Liver (tissue), 9 donors: Measurements from ENCODE around the gene MTA3. TPM values are rescaled to one million over a fixed set of nuclear protein-coding genes. Genes with fewer than 3 reads are reported as not detected.
A peak's percentile ranks its signal among the peaks of the same experiment; 100 is the strongest.

Source experiments
- DNase-seq: peaks from one replicate; pipeline ENCODE4 v3.0.0-alpha.2; 2017; ENCODE audit warnings: low spot score
- H3K27ac ChIP-seq, 2 donors: one replicate each; pipeline ENCODE4 v1.7.0; 2013; ENCODE audit warnings: inconsistent platforms in 2 of 2, low read length in 2 of 2, control low read depth in 1 of 2, low read depth in 1 of 2, mild to moderate bottlenecking in 1 of 2
- H3K27me3 ChIP-seq, 4 donors: one replicate each; pipeline versions ENCODE4 v1.6.1 to v1.7.0; 2013; ENCODE audit warnings: low read length in 3 of 4, inconsistent platforms in 1 of 4, mild to moderate bottlenecking in 1 of 4, moderate library complexity in 1 of 4; ENCODE audit not compliant: control insufficient read depth in 4 of 4, insufficient read depth in 4 of 4
- H3K36me3 ChIP-seq, 4 donors: one replicate each; pipeline versions ENCODE4 v1.6.1 to v1.7.0; 2013; ENCODE audit warnings: low read length in 3 of 4, mild to moderate bottlenecking in 3 of 4, low read depth in 1 of 4, moderate library complexity in 1 of 4; ENCODE audit not compliant: control insufficient read depth in 4 of 4, insufficient read depth in 3 of 4
- H3K4me1 ChIP-seq, 4 donors: one replicate each; pipeline versions ENCODE4 v1.6.1 to v1.7.0; 2013; ENCODE audit warnings: low read length in 3 of 4, mild to moderate bottlenecking in 3 of 4, moderate library complexity in 1 of 4; ENCODE audit not compliant: control insufficient read depth in 4 of 4, insufficient read depth in 4 of 4
- H3K4me3 ChIP-seq, 3 donors: one replicate each; pipeline versions ENCODE4 v1.6.1 to v1.7.0; 2013; ENCODE audit warnings: low read length in 3 of 3, control low read depth in 1 of 3, low read depth in 1 of 3, mild to moderate bottlenecking in 1 of 3
- H3K9ac ChIP-seq, 2 donors: one replicate each; pipeline ENCODE4 v1.7.0; 2013; ENCODE audit warnings: low read length in 2 of 2, mild to moderate bottlenecking in 2 of 2, moderate library complexity in 2 of 2, control low read depth in 1 of 2, low read depth in 1 of 2
- H3K9me3 ChIP-seq, 4 donors: one replicate each; pipeline versions ENCODE4 v1.6.1 to v1.7.0; 2013; ENCODE audit warnings: low read length in 3 of 4; ENCODE audit not compliant: control insufficient read depth in 4 of 4
- EGR1 ChIP-seq, 2 donors: IDR thresholded peaks; 2 replicates each; pipeline ENCODE4 v1.6.1; 2016 to 2018; ENCODE audit warnings: antibody characterized with exemption in 2 of 2, low read depth in 2 of 2
- FOXA1 ChIP-seq: IDR thresholded peaks from 2 replicates; pipeline ENCODE4 v1.6.1; 2016; ENCODE audit warnings: antibody characterized with exemption
- FOXA2 ChIP-seq: IDR thresholded peaks from 2 replicates; pipeline ENCODE4 v1.6.1; 2016; ENCODE audit warnings: antibody characterized with exemption
- GABPA ChIP-seq, 2 donors: IDR thresholded peaks in 1 of 2; conservative IDR thresholded peaks in 1 of 2; 2 replicates each; pipeline ENCODE4 v1.6.1; 2016; ENCODE audit warnings: antibody characterized with exemption in 2 of 2, mild to moderate bottlenecking in 1 of 2, moderate library complexity in 1 of 2
- HNF4A ChIP-seq, 2 donors: conservative IDR thresholded peaks; 2 replicates each; pipeline ENCODE4 v1.6.1; 2016; ENCODE audit warnings: antibody characterized with exemption in 2 of 2, mild to moderate bottlenecking in 2 of 2
- HNF4G ChIP-seq: IDR thresholded peaks from 2 replicates; pipeline ENCODE4 v1.6.1; 2016; ENCODE audit warnings: antibody characterized with exemption
- JUND ChIP-seq, 2 donors: IDR thresholded peaks; 2 replicates each; pipeline ENCODE4 v1.6.1; 2016; ENCODE audit warnings: antibody characterized with exemption in 2 of 2
- NR2F2 ChIP-seq: IDR thresholded peaks from 2 replicates; pipeline ENCODE4 v1.6.1; 2016; ENCODE audit warnings: antibody characterized with exemption
- RAD21 ChIP-seq, 2 donors: IDR thresholded peaks; 2 replicates each; pipeline ENCODE4 v1.6.1; 2016; ENCODE audit warnings: antibody characterized with exemption in 2 of 2, mild to moderate bottlenecking in 2 of 2
- RXRA ChIP-seq, 2 donors: IDR thresholded peaks; 2 replicates each; pipeline ENCODE4 v1.6.1; 2017 to 2018; ENCODE audit warnings: antibody characterized with exemption in 2 of 2, mild to moderate bottlenecking in 1 of 2
- SP1 ChIP-seq: IDR thresholded peaks from 2 replicates; pipeline ENCODE4 v1.6.1; 2018; ENCODE audit warnings: antibody characterized with exemption, mild to moderate bottlenecking
- TAF1 ChIP-seq: conservative IDR thresholded peaks from 2 replicates; pipeline ENCODE4 v1.6.1; 2016; ENCODE audit warnings: antibody characterized with exemption, mild to moderate bottlenecking
- YY1 ChIP-seq: IDR thresholded peaks from 2 replicates; pipeline ENCODE4 v1.6.1; 2016; ENCODE audit warnings: antibody characterized with exemption, mild to moderate bottlenecking
- WGBS: extraction: QIAGEN DNeasy Blood & Tissue Kit; methylation state at CpG from one replicate; pipeline ENCODE4 v1.1.7; 2013; 5-methylcytosine and 5-hydroxymethylcytosine counted together
- polyA plus RNA-seq, 2 donors: library from polyadenylated mRNA; stranded (reverse) in 1 of 2; unstranded in 1 of 2; fragments of 200-250 nt in 1 of 2; fragments of >200 nt in 1 of 2; fragmentation: Nextera tagmentation in 1 of 2; extraction: Ambion mirVana in 1 of 2; gene quantifications; one replicate each; pipeline versions ENCODE4 v1.2.1 to v1.2.3, GENCODE V29; 2013 to 2015
- total RNA-seq, 2 donors: library from RNA; depleted of rRNA; stranded (reverse); fragments of >200 nt; gene quantifications; one replicate each; pipeline ENCODE4 v1.2.3, GENCODE V29; 2014
- TF ChIP-seq, protein P1 (sequence below): IDR thresholded peaks from 2 replicates; pipeline ENCODE4 v1.6.1; 2016; ENCODE audit warnings: antibody characterized with exemption
- TF ChIP-seq, protein P2 (sequence below): IDR thresholded peaks from 2 replicates; pipeline ENCODE4 v1.6.1; 2016; ENCODE audit warnings: antibody characterized with exemption
- TF ChIP-seq, protein P3 (sequence below): IDR thresholded peaks from 2 replicates; pipeline ENCODE4 v1.6.1; 2016; ENCODE audit warnings: antibody characterized with exemption
- TF ChIP-seq, protein P4 (sequence below): IDR thresholded peaks from 2 replicates; pipeline ENCODE4 v1.6.1; 2016; ENCODE audit warnings: antibody characterized with exemption, mild to moderate bottlenecking
- TF ChIP-seq, protein P5 (sequence below): fragments of 150-350 bp; IDR thresholded peaks from 2 replicates; pipeline ENCODE4 v1.5.1; 2017; ENCODE audit warnings: improper control_type of control experiment, low read depth, low read length; ENCODE audit not compliant: missing input control
- donor health status: healthy.
- donor health status: healthy.
- donor health status: healthy.
- donor health status: healthy.
- donor health status: healthy.

Gene MTA3
- total and polyA plus RNA-seq, 4 donors, result 5.5 to 10.3 (median 6.8) TPM

DNA sequence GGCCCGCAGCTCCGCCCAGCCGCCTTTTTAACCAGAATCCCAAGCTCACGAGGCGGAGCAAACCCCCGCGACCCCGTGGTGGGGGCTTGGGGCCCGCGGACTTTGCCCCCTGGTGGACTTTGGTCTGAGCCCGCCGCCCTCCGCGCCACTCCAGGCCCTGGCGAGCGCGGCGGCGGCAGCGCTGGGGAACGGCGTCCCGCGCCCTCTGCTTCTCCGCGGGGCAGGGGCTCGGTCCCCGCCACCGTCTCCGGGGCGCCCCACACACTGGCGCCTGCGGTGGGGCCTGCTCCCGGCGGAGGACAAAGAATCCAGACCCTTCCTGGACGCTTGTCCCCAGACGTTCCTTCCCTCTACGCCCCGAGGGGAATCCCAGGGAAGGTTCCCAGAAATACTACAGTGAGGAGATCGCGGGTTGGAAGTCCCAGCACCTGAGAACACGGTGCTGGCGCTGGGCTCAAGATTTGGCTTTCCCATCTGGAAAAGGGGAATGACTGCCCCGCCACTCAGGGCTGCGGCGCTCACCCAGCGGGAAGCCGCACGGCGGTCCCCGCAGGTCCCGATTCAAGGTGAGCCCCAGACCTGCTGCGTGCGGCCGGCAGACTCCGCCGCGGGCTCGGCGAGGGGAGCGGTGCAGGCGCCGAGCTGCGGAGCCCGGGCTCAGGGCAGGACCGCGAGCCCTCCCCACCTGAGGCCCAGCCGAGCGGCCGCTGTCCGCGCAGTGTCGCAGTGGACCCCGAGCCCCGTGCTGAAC, 224.3 kb downstream of the MTA3 start, which contains the start of gene HAAO:
Gene HAAO (minus strand): TSS at position 1 of the 751 bp plus-strand sequence. CDS start 47 bp downstream, outside the sequence.
- Histone ChIP-seq H3K4me1 (peaks cover 14 to 52% (median 36%) of the 10 kb centered on the region in 4 donors), H3K4me3 (peak within 1 kb of the TSS; percentile 83 to 90 (median 90)), H3K9me3 (no peaks in the 10 kb centered on the region), H3K27me3 (no peaks in the 10 kb centered on the region), H3K27ac (peak within 1 kb of the TSS; percentile 95 to 97), H3K36me3 (peaks cover 0 to 5% (median 0%) of the 10 kb centered on the region in 4 donors), H3K9ac (peak within 1 kb of the TSS; percentile 72 to 85)
- TF ChIP-seq, protein P1, sequence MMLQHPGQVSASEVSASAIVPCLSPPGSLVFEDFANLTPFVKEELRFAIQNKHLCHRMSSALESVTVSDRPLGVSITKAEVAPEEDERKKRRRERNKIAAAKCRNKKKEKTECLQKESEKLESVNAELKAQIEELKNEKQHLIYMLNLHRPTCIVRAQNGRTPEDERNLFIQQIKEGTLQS, result no peak
- TF ChIP-seq RAD21 (IDR thresholded peaks at IDR 0.05) (peak in 1 of 2 donors; percentile 26), HNF4A (conservative IDR thresholded peaks at IDR 0.05) (peak; percentile 95), EGR1 (IDR thresholded peaks at IDR 0.05; ENCODE audit: low read depth in 2 of 2) (peak in 1 of 2 donors; percentile 43), FOXA2 (peak; percentile 22), JUND (IDR thresholded peaks at IDR 0.05) (peak in 1 of 2 donors; percentile 30), YY1 (peak; percentile 85), HNF4G (peak; percentile 99), NR2F2 (peak; percentile 15), RXRA (IDR thresholded peaks at IDR 0.05) (peak; percentile 80 to 88), TAF1 (peak; percentile 79), GABPA (IDR thresholded peaks at IDR 0.05 in 1 of 2, conservative IDR thresholded peaks at IDR 0.05 in 1 of 2) (no peak), SP1 (peak; percentile 91), FOXA1 (peak; percentile 9)
- TF ChIP-seq, protein P2, sequence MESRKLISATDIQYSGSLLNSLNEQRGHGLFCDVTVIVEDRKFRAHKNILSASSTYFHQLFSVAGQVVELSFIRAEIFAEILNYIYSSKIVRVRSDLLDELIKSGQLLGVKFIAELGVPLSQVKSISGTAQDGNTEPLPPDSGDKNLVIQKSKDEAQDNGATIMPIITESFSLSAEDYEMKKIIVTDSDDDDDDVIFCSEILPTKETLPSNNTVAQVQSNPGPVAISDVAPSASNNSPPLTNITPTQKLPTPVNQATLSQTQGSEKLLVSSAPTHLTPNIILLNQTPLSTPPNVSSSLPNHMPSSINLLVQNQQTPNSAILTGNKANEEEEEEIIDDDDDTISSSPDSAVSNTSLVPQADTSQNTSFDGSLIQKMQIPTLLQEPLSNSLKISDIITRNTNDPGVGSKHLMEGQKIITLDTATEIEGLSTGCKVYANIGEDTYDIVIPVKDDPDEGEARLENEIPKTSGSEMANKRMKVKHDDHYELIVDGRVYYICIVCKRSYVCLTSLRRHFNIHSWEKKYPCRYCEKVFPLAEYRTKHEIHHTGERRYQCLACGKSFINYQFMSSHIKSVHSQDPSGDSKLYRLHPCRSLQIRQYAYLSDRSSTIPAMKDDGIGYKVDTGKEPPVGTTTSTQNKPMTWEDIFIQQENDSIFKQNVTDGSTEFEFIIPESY, result no peak
- TF ChIP-seq, protein P3, sequence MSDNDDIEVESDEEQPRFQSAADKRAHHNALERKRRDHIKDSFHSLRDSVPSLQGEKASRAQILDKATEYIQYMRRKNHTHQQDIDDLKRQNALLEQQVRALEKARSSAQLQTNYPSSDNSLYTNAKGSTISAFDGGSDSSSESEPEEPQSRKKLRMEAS, result no peak
- TF ChIP-seq, protein P4, sequence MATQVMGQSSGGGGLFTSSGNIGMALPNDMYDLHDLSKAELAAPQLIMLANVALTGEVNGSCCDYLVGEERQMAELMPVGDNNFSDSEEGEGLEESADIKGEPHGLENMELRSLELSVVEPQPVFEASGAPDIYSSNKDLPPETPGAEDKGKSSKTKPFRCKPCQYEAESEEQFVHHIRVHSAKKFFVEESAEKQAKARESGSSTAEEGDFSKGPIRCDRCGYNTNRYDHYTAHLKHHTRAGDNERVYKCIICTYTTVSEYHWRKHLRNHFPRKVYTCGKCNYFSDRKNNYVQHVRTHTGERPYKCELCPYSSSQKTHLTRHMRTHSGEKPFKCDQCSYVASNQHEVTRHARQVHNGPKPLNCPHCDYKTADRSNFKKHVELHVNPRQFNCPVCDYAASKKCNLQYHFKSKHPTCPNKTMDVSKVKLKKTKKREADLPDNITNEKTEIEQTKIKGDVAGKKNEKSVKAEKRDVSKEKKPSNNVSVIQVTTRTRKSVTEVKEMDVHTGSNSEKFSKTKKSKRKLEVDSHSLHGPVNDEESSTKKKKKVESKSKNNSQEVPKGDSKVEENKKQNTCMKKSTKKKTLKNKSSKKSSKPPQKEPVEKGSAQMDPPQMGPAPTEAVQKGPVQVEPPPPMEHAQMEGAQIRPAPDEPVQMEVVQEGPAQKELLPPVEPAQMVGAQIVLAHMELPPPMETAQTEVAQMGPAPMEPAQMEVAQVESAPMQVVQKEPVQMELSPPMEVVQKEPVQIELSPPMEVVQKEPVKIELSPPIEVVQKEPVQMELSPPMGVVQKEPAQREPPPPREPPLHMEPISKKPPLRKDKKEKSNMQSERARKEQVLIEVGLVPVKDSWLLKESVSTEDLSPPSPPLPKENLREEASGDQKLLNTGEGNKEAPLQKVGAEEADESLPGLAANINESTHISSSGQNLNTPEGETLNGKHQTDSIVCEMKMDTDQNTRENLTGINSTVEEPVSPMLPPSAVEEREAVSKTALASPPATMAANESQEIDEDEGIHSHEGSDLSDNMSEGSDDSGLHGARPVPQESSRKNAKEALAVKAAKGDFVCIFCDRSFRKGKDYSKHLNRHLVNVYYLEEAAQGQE, result peak; percentile 93
- TF ChIP-seq, protein P5, sequence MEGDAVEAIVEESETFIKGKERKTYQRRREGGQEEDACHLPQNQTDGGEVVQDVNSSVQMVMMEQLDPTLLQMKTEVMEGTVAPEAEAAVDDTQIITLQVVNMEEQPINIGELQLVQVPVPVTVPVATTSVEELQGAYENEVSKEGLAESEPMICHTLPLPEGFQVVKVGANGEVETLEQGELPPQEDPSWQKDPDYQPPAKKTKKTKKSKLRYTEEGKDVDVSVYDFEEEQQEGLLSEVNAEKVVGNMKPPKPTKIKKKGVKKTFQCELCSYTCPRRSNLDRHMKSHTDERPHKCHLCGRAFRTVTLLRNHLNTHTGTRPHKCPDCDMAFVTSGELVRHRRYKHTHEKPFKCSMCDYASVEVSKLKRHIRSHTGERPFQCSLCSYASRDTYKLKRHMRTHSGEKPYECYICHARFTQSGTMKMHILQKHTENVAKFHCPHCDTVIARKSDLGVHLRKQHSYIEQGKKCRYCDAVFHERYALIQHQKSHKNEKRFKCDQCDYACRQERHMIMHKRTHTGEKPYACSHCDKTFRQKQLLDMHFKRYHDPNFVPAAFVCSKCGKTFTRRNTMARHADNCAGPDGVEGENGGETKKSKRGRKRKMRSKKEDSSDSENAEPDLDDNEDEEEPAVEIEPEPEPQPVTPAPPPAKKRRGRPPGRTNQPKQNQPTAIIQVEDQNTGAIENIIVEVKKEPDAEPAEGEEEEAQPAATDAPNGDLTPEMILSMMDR, result no peak
- WGBS, result under 1% methylated on average over 75 of the region's 75 CpGs
- peak; percentile 78 for DNase-seq
